GM19467 (cell line): Measurements from ENCODE around the gene CDAN1.

Source experiments
- ATAC-seq: cut with Tn5 transposase; IDR thresholded peaks from one replicate; pipeline ENCODE4 v1.9.1; 2021; ENCODE audit warnings: mild to moderate bottlenecking, moderate library complexity; ENCODE audit not compliant: unreplicated experiment

CDAN1 gene

DNA sequence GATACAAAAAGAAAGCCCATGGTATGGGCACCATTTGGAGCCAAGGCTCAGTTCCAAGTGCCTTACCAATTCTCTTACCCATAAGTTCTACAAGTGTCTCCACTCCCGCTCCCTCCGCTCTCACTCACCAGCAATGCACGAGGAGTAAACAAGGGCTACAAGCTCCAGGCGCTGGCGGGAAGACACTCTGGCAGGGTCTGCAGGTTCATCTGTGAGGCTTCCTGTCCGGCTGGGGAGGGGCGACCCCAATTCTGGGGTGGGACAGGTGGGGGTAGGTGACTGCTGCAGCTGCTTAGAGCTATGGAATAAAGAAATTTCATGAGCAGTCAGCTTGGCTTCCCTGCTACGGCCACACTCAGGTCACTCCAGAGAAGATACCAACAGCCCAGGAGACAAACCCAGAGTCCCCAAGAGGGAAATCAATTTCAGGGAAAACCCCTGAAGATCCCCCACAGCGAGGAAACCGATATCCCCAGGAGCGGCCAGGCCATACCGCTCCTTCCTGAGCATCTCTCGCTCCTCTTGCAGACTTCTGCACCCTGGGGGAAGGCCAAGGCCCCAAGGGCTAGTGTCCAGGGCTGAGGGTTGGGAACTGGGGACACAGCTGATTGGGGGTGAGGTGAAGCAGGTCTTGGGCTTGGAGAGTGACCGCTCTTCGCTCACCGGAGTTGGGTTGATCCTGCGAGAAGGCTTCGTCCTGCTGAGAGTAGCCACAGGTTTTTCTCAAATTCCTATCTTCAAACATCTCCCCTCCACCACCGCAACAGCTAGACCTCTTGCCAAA lies 1.4 kb downstream of the CDAN1 start:
- ATAC-seq = no peak

DNA sequence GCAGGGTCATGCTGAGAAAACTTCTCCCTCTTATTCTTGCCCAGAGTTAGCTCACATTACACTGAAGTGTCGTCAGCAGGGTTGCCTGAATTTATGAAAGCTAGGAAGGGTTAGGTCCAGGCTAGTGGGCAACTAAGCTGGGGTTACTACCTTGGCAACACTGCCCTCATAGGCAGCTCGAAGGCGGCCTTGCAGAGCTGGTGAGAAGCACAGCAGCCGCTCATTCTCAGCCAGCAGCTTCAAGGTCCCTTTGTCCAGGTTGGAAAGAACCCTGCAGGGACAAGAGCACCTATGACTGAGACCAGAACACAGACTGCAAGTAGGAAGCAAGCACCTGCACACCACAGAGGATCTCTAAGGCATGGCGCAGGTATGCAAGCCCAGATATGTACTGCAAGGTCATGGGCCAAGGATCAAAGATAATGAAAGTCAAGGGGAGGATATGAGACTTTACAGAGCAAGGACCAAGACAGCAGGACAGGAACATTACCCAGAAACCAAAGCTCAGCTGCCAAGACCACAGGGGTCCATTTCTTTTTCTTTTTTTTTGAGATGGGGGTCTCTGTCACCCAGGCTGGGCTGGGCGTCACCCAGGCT lies 2.8 kb downstream of the CDAN1 start:
- no peak for ATAC-seq

DNA sequence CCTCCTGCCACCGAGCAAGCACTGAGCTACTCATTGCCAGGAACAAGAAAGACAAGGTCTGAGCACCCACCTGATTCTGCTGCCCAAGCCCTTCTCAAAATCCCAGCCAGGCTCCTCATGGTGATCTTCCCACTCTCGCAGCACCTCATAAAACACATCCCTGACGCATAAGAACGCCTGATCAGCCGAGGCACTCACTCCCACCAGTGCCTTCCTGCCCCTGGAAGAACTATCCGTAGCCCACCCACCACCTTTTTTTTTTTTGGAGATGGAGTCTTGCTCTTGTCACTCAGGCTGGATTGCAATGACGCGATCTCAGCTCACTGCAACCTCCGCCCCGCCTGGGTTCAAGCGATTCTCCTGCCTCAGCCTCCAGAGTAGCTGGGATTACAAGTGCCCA lies 3.9 kb downstream of the CDAN1 start:
- ATAC-seq = no peak

DNA sequence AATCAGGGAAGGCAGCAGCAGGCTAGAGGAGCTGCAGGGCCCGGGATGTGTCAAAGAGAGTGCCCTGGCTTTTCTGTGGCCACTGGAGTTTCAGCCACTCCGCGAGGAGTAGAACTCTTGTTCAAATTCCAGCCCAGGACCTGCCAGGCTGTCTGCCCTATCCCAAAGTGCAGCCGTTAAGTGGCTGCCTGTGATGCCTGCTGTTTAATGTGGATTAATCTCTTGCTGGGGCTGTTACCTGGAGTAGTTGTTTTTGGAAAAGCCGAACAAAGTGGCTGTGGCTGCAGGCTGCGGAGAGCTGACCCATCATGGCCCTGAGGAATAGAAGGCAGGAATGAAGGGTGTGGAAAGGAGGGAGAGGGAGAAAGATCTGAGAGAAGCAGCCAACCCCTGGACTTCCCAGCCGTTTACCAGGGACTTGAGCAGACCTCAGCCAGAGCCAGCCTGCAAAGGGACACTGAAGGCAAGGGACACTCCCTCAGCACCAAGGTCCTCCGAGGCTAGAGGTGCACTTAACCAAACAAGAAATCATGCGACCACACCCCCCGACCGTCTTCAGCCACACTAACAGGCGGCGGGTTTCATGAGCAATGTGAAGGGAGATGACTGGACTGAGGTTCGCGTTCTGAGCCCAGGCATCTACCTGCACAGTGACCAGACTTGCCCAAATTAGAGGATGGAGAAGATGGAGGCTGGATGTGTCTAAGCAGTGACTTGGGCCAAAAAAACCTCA lies 4.7 kb downstream of the CDAN1 start:
- ATAC-seq = no peak

DNA sequence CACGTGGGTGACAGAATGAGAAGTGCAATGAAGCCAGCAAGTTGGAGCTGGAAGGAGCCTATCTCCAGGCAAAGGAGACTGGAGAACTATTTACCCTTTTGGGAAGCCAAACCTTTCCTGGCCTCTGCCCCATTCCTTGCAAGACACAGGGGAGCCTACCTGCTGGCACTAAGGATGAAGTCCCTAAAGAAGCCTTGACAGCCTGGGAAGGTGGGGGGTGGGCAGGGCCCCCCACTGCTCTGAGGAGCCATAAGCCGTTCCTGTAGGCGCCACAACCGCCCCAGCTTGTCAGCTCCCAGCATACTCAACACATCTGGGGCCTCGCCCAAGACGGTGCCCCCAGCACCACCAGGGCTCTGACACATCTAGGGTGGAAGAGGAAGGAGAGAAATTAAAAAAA lies 5.5 kb downstream of the CDAN1 start:
- no peak for ATAC-seq

DNA sequence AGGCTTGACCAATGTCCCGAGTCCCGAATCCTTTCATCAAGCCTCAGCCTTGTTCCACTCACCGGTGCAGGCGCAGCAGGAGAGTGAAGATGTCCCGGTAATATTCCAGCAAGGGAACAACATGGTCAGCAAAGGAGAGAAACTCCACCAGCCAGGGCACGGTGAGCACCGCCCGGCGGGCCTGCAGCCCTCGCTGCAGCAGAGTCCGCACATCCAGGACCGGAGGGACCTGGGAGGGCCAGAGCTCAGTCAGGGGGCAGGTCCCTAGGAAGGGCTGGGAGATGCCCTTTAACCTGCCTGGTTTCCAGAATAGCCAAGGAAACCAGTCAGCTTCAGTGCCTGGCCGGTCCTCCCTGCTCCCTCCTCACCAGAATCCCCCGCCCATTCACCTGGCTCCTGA lies 6.4 kb downstream of the CDAN1 start:
- no peak for ATAC-seq

DNA sequence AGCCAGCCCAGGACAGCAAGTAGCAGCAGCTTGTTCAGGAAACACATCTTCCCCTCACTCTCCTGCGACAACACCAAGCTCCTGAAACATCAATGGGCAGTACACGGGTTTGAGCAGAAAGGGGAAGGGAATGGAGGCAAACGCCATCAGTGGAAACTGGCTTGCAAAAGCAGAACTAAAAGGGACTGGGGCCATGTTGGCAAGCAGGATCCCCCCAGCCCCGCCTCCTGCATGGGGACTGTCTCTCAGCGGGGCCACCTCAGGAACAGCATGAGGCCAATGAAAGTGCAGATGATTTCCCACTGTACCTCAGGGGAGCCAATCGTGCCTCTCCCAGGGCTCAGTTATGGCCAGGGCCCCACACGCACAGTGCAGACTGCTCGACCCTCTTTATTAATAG lies 6.8 kb downstream of the CDAN1 start:
- no peak for ATAC-seq

DNA sequence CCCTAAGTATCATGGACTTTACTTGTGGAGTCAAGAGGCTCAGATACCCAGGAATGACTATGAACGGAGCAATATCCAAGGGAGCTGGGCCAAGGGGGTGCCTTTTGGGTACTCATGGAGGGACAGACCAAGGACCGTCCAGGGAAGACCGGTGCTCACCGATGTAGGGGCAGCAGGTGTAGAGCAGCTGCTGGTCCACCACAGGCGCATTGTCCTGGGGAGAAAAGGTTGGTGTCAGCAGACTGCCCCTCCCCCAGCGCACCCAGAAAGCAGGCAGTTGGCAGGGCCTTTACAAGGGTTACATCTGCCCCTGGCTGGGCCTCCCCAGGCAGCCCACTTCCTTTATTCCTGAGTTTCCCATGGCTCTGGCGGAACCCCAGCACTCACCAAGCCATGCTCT lies 7.5 kb downstream of the CDAN1 start:
- ATAC-seq = no peak

DNA sequence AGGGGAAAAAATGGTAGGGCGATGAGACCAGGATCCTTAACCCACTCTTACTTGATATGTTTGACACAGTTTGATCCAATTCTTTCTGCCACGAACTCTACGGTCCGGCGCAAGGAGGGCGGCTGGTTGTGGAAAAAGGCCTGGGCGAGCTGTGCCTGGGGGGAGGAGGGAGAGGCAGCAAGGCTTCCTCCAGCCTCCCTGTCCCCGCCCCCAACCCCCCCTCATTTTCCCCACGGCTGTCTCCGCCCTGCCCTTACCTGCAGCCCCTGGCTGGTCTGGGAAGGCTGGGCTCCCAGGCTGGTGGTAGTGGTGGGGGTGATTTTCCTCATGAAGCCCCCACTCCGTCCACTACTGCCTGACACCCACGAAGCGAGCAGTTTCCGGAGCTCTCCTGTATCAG lies 8.0 kb downstream of the CDAN1 start:
- no peak for ATAC-seq

DNA sequence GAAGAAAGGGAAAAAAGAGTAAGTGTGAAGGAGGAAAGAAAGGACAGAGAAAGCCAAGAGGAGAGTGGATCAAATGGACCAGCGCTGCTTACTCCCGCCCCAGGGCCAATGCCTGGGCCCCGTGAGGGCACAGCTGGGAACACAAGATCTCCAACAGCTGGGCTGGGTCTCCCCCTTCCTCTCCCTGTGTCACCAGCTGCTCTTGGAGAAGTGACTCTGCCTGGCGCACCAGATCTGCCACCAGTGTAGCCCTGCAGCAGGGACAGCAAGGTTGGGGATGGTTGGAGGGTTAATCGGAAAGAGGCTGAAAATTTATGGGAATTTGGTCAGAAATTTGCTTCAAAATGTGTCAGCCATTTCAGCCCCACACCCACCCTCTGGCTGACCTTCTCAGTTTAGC lies 8.4 kb downstream of the CDAN1 start:
- no peak for ATAC-seq

DNA sequence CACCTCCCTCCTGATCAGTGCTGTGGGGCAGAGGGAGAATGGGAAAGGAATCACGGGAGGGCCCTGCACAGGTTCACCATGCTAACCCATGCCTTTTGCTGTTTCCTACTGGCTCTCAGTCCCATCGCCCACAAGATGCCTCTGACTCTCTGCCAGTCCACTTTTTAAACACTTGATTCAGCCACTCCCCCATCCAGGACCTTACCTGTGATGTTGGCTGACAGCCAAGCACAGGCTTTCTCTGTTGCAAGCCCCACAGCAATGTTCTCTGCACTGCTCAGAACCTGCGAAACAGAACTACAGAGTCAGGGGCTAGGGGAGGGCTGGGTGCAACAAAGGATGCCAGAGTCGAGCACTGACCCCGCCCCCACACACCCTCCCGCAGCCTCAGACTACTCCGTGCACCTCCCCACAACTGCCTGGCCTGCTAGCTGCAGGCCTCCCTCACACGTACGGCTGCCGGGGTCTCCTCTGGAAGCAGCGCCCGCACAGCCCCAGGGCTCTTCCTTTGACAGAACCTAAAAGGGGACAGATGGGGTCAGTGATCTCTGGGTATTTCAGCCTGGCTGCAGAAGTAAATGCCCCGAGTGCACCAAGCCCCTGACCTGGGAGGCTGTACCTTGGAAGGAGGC lies 9.1 kb downstream of the CDAN1 start:
- ATAC-seq = no peak

DNA sequence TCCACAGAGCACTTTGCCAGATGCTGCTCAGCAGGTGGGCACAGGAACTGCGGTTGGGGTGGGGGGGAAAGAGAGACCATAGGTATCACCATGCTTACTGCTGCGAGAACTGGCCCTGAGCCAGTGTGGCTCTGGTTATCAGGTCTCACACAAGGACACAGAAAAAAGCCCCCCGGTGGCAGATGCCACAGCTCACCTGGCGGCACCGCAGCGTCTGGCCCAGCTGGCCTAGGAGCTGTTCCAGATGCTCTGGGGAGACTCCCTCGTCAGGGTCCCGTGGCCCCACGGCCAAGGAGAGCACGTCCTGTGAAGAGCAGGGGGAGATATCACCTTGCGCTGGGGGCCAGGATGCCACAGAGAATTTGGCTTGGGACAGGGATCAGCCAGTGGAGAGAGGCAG lies 10.8 kb downstream of the CDAN1 start:
- no peak for ATAC-seq

DNA sequence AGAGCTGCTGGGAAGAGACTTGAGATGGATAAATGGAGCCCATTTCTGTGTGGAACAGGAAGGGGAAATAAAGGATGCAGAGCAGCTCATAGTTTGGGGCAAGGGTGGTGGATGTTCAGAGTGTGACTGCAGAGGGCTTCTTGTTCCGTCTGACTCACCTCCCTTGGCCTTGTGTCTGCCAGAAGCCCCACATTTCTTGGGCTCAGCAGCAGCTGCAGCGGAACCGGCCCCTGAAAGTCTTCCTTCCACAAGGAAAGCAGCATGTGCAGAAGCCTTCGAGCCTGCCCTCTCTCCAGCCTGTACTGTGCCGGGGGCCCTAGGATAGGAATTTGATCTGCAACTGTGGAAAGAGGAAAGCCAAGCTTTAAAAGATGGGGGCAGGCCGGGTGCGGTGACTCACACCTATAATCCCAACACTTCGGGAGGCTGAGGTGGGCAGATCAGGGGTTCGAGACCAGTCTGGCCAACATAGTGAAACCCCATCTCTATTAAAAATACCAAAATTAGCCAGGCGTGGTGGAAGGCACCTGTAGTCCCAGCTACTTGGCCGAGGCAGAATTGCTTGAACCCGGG lies 11.5 kb downstream of the CDAN1 start:
- ATAC-seq = no peak

DNA sequence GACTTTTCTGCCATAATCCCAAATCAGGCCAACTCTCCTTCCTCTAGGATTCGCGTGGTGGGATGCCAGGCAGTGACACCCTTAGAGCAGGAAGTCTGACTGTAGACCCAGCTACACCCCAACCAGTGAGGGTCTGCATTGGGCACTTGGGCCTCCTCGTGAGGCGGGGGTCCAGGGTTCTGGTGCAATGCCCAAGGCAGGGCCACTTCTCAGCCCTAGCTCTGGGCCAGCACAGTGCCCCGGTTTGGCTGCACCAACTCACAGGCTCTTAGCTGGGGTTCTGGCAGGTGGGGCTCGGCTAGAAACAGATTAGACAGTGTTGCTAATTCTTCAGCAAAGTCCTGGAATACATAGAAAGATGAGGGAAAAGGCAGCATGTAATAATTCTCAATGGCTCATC lies 12.7 kb downstream of the CDAN1 start:
- ATAC-seq = no peak

DNA sequence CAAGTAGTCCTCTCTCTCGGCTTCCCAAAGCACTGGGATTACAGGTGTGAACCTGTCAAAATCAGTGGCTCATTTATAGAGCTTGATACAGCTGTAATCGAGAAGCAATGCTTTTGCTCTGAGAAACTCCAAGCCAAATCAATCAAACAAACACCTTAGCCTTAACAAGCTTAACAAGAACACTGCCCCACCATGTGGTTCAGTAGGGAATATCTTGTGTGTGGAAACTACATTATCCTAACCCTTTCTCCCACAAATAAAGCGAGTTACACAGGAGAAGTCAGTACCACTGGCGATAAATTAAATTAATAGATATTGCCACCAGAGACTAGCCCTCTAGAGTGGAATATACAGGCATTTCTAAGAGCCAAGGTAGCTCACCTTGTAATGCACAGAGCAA lies 13.9 kb downstream of the CDAN1 start:
- ATAC-seq = no peak

DNA sequence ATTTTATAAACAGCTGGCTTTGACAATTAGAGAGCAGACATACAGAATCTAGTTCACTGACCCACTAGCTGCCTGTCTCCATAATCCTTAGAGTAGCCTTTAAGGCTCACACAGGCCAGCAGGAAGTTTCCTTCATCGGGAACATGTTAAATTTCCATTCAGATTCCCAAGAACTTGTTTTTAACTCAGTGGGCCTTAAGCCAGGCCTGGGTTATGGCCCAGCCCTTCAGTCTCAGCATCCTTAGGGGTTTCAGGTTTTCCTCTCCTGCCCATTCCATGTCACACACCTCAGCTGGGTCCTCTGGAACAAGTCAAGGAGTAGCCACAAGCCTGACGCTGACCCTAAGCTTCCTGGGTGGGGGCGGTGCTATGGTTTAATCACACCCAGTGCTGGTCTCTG lies 15.0 kb downstream of the CDAN1 start:
- no peak for ATAC-seq

DNA sequence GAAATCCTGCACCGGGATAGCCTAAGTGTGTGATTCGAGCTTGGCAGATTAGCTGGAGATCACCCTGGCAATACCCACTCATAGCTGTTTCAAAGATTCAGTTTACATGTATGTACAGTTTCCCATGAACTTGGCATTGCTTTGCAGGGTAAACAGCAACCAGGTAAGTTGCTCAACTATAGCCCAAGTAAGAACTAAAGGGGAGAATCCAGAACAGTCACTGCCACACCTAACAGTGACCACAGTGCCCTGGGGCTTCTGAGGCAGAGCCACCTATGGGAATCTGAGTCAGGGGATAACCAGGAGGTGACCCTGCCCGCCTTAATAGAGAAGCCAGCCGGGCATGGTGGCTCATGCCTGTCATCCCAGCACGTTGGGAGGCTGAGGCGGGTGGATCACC lies 15.9 kb downstream of the CDAN1 start:
- no peak for ATAC-seq

DNA sequence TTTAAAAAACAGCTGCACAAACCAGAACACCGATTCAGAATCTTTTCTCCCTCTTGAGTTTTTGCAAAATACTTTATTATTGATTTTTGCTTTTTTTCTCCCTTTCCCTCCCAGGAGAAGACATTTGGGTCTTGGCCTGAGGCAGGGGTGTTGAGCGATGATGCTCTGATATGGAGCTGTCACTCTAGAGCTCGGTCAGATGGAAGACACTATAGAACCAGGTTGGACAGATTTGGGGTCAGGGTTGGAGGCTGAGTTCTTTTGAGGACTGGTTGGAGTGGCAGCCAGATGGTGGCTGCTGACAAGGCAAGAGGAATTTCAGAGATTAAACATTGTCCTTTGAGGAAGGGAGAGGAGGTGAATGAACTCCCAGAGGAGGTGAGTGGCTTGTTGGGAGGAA lies 16.9 kb downstream of the CDAN1 start:
- ATAC-seq = no peak

DNA sequence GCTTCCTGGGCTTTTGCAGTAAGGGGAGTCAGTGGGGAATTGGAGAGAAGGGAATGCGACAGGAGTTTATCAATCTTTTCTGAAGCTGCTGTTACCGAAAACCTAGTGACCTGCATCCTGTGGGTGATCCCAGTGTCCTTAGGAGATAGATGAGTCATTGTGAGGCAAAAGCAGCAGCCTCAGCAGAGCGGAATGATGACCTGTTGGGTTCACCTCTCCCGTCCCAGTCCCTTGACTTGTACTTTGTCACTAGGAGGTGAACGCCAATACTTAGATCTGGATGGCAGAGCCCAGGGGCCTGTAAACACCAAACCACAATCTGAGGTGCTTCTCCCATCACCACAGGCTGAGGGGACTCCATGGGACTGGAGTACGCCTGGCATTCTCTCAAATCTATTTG lies 17.9 kb downstream of the CDAN1 start:
- no peak for ATAC-seq

DNA sequence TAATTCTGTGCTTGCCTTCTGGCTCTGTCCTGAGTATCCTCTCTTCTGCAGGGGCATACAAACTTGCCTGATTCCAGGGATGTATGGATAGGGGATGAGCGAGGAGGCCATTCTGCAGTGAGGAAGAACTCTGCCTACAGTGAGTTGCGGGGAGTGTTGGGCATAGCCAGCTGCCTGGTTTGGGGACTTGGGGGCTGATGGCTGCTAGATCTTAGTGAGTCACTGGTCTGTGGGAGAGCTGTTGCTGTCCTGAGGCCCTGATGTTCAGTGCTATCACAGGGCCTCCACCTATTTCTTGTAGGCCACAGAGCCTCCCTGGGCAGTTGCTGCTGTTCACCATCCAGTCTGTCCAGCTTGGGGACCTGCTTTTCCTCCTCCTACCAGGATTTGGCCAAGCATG lies 20.3 kb downstream of the CDAN1 start:
- ATAC-seq = no peak

DNA sequence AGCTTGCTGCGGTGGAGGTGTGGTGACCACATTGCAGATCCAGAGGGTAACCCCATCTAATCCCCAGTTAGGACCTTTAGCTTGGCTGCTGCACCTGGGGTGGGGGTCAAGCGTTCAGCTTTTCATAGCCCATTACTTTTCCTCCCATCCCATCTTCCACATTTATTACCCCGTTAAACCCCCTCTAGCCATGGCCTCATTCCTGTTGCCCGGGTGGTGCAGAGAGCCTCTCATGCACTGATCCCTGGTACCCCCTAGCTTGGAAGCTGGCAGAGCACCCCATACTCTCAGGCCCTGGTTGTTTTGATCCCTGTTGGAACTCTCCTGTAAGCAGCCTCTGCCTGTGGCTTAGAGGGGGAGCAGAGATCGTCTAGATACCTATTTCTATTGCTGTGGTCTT lies 20.8 kb downstream of the CDAN1 start:
- ATAC-seq = no peak
